WTC11 (cell line): ENCODE measurements around the gene RMDN3. TPM values are rescaled to one million over a fixed set of nuclear protein-coding genes. Genes with fewer than 3 reads are reported as not detected.

Experiments
- ATAC-seq: fragments of 200-7000 bp; cut with Tn5 transposase; 2 replicates; pipeline ENCODE4 v1.10.0; 2021; ENCODE audit warnings: mild to moderate bottlenecking, moderate library complexity
- CTCF ChIA-PET: fragments of 300-600 bp; sonication (Branson Sonifier 250); formaldehyde crosslinking; loops from one replicate; lab custom pipeline; 2021; ENCODE audit warnings: antibody characterized with exemption; lab: Charles Lee
- POLR2A ChIA-PET: fragments of 350-600 bp; sonication (Branson Sonifier 250); formaldehyde crosslinking; loops from one replicate; lab custom pipeline; 2021; ENCODE audit warnings: antibody characterized with exemption; lab: Charles Lee
- DNase-seq: peaks from one replicate; pipeline ENCODE4 v3.0.0; 2021; ENCODE audit warnings: low spot score
- H3K27ac Mint-ChIP-seq: 2 replicates; pipeline ENCODE4 v1.8.0; 2021; ENCODE audit warnings: mixed read lengths
- H3K27me3 Mint-ChIP-seq: 2 replicates; pipeline ENCODE4 v1.8.0; 2021; ENCODE audit warnings: low read depth, mild to moderate bottlenecking, moderate library complexity, mixed read lengths
- H3K36me3 Mint-ChIP-seq: 2 replicates; pipeline ENCODE4 v1.8.0; 2021; ENCODE audit warnings: mixed read lengths
- H3K4me1 Mint-ChIP-seq: 2 replicates; pipeline ENCODE4 v1.8.0; 2022; ENCODE audit warnings: mixed read lengths
- H3K4me3 Mint-ChIP-seq: 2 replicates; pipeline ENCODE4 v1.8.0; 2021; ENCODE audit warnings: mild to moderate bottlenecking, moderate library complexity, mixed read lengths
- H3K9me3 Mint-ChIP-seq: 2 replicates; pipeline ENCODE4 v1.8.0; 2021; ENCODE audit warnings: mixed read lengths
- AR ChIP-seq: fragments of 250-450 bp; sonication (Bioruptor Pico); IDR thresholded peaks from 2 replicates; pipeline ENCODE4 v1.9.0; 2021; ENCODE audit warnings: mild to moderate bottlenecking
- ATF2 ChIP-seq: sonication (generic); formaldehyde crosslinking; IDR thresholded peaks from 2 replicates; pipeline ENCODE4 v1.8.1; 2022; ENCODE audit warnings: low read depth, missing genetic modification reagents, borderline replicate concordance
- CREB1 ChIP-seq: sonication (generic); formaldehyde crosslinking; IDR thresholded peaks from 2 replicates; pipeline ENCODE4 v1.8.0; 2023; ENCODE audit warnings: mild to moderate bottlenecking, missing genetic modification reagents
- CREM ChIP-seq: sonication (generic); formaldehyde crosslinking; IDR thresholded peaks from 2 replicates; pipeline ENCODE4 v1.8.1; 2022; ENCODE audit warnings: mild to moderate bottlenecking, missing genetic modification reagents, moderate library complexity
- ELF4 ChIP-seq: sonication (generic); formaldehyde crosslinking; IDR thresholded peaks from 2 replicates; pipeline ENCODE4 v1.8.1; 2022; ENCODE audit warnings: low read depth, mild to moderate bottlenecking, moderate library complexity, missing genetic modification reagents
- FOXP4 ChIP-seq: sonication (generic); formaldehyde crosslinking; IDR thresholded peaks from 2 replicates; pipeline ENCODE4 v1.8.0; 2022; ENCODE audit warnings: mild to moderate bottlenecking, missing genetic modification reagents
- SOX15 ChIP-seq: fragments of 250-450 bp; sonication (Bioruptor Pico); IDR thresholded peaks from 2 replicates; pipeline ENCODE4 v1.9.0; 2021; ENCODE audit warnings: mild to moderate bottlenecking
- ZNF138 ChIP-seq: sonication (generic); formaldehyde crosslinking; conservative IDR thresholded peaks from 2 replicates; pipeline ENCODE4 v1.8.1; 2022; ENCODE audit warnings: mild to moderate bottlenecking, moderate library complexity, missing genetic modification reagents
- ZNF317 ChIP-seq: sonication (generic); formaldehyde crosslinking; IDR thresholded peaks from 2 replicates; pipeline ENCODE4 v1.8.1; 2023; ENCODE audit warnings: low read depth, mild to moderate bottlenecking, moderate library complexity, missing genetic modification reagents, borderline replicate concordance
- ZNF425 ChIP-seq: fragments of 250-450 bp; sonication (Bioruptor Pico); conservative IDR thresholded peaks from 2 replicates; pipeline ENCODE4 v1.9.0; 2021; ENCODE audit warnings: mild to moderate bottlenecking
- total RNA-seq: library from RNA; stranded (reverse); gene quantifications from 3 replicates; pipeline ENCODE4 v1.2.3, GENCODE V29; 2021
- TF ChIP-seq, protein P1 (sequence below): sonication (generic); formaldehyde crosslinking; IDR thresholded peaks from 2 replicates; pipeline ENCODE4 v1.8.1; 2023; ENCODE audit warnings: mild to moderate bottlenecking, missing genetic modification reagents
- TF ChIP-seq, protein P2 (sequence below): sonication (generic); formaldehyde crosslinking; conservative IDR thresholded peaks from 2 replicates; pipeline ENCODE4 v1.8.1; 2023; ENCODE audit warnings: mild to moderate bottlenecking, low read depth, missing genetic modification reagents, moderate library complexity

RMDN3 gene
- total RNA-seq, 1 experiment from 2014 or later, result 22.8 TPM

DNA sequence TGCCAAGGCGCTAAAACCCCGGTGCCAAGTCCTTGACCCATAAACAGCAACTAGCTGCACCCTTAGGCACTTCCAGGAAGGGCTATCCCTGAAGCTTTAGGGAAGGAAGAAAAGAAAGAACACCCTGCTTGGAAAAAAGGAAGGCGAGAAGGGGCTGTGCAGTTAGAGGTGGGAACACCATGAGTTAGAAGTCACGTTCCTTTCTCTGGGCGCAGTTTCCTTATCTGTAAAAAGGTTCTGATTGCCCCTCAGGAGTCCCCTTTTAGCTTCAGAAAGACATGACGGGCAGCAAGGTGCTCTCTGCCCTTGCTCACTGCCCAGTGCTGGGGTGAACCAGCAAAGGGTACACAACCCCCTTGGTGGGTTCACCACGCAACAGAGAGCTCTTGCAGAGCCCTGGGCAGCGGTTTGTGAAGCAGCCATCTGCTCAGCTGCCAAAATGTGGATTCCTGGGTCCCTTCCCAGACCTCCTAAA, 9.6 kb upstream of the RMDN3 start:
- H3K36me3 Mint-ChIP-seq, result no peaks in the 10 kb centered on the region
- ChIA-PET POLR2A (interaction anchor here (0.6 to 2.4 kb wide), 6 partner anchors 26 to 140 kb away, joined by 3 to 9 read pairs (median 4); partner anchors contain the start of genes SPINT1 and VPS18), CTCF (interaction anchor here (0.5 to 7.8 kb wide), 23 partner anchors 12 to 327 kb away, joined by 3 to 60 read pairs (median 4); partner anchors contain the start of genes DNAJC17, RAD51, RHOV and SPINT1)
- DNase-seq (no peak), ATAC-seq (no peak)
- peak overlapping the region; percentile 94 for H3K27ac Mint-ChIP-seq
- TF ChIP-seq FOXP4 (CRISPR knock-in tag), result no peak
- TF ChIP-seq, protein P1, sequence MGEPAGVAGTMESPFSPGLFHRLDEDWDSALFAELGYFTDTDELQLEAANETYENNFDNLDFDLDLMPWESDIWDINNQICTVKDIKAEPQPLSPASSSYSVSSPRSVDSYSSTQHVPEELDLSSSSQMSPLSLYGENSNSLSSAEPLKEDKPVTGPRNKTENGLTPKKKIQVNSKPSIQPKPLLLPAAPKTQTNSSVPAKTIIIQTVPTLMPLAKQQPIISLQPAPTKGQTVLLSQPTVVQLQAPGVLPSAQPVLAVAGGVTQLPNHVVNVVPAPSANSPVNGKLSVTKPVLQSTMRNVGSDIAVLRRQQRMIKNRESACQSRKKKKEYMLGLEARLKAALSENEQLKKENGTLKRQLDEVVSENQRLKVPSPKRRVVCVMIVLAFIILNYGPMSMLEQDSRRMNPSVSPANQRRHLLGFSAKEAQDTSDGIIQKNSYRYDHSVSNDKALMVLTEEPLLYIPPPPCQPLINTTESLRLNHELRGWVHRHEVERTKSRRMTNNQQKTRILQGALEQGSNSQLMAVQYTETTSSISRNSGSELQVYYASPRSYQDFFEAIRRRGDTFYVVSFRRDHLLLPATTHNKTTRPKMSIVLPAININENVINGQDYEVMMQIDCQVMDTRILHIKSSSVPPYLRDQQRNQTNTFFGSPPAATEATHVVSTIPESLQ, result no peak
- TF ChIP-seq ELF4 (CRISPR knock-in tag), result no peak
- TF ChIP-seq CREM (CRISPR knock-in tag), result no peak
- TF ChIP-seq, protein P2, sequence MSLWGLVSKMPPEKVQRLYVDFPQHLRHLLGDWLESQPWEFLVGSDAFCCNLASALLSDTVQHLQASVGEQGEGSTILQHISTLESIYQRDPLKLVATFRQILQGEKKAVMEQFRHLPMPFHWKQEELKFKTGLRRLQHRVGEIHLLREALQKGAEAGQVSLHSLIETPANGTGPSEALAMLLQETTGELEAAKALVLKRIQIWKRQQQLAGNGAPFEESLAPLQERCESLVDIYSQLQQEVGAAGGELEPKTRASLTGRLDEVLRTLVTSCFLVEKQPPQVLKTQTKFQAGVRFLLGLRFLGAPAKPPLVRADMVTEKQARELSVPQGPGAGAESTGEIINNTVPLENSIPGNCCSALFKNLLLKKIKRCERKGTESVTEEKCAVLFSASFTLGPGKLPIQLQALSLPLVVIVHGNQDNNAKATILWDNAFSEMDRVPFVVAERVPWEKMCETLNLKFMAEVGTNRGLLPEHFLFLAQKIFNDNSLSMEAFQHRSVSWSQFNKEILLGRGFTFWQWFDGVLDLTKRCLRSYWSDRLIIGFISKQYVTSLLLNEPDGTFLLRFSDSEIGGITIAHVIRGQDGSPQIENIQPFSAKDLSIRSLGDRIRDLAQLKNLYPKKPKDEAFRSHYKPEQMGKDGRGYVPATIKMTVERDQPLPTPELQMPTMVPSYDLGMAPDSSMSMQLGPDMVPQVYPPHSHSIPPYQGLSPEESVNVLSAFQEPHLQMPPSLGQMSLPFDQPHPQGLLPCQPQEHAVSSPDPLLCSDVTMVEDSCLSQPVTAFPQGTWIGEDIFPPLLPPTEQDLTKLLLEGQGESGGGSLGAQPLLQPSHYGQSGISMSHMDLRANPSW (CRISPR knock-in tag), result no peak
- no peak for TF ChIP-seq ZNF425 (CRISPR knock-in tag)
- no peak for TF ChIP-seq ATF2 (CRISPR knock-in tag)
- no peak for TF ChIP-seq CREB1 (CRISPR knock-in tag)
- TF ChIP-seq ZNF138, result no peak
- TF ChIP-seq ZNF317 (CRISPR knock-in tag), result no peak
- TF ChIP-seq SOX15 (CRISPR knock-in tag), result no peak
- TF ChIP-seq AR (CRISPR knock-in tag), result no peak
- H3K4me3 Mint-ChIP-seq, result peak overlapping the region; percentile 81
- peaks cover 14% of the 10 kb centered on the region for H3K27me3 Mint-ChIP-seq
- no peaks in the 10 kb centered on the region for H3K9me3 Mint-ChIP-seq
- H3K4me1 Mint-ChIP-seq, result peaks cover 31% of the 10 kb centered on the region
